HEK293T (cell line): ENCODE measurements around the gene ZNF600.
"Not testable (repeated sequence)": the region's sequence is repeated elsewhere in the genome, so short reads cannot be mapped to it uniquely, and the experiment has no call there.

Experiments used
- CTCF ChIA-PET: fragments of 350-600 bp; formaldehyde crosslinking; extraction: SDS; loops from one replicate; lab custom pipeline; 2021; ENCODE audit warnings: antibody characterized with exemption, inconsistent platforms; lab: Yijun Ruan, JAX
- POLR2A ChIA-PET: fragments of 350-600 bp; formaldehyde crosslinking; extraction: SDS; loops from one replicate; lab custom pipeline; 2020; ENCODE audit warnings: antibody characterized with exemption, inconsistent platforms; lab: Yijun Ruan, JAX
- DNase-seq: peaks from one replicate; pipeline ENCODE4 v3.0.0; 2012; ENCODE audit warnings: mixed read lengths; ENCODE audit errors: extremely low spot score
- ARNT ChIP-seq: fragments of 450-650 bp; IDR thresholded peaks from 2 replicates; pipeline ENCODE4 v1.6.1; 2017; ENCODE audit warnings: mild to moderate bottlenecking
- BHLHE40 ChIP-seq: fragments of 450-650 bp; IDR thresholded peaks from 2 replicates; pipeline ENCODE4 v1.6.1; 2016; ENCODE audit warnings: mild to moderate bottlenecking, moderate library complexity, borderline replicate concordance
- CTBP1 ChIP-seq: fragments of 450-650 bp; IDR thresholded peaks from 2 replicates; pipeline ENCODE4 v1.6.1; 2016; ENCODE audit warnings: borderline replicate concordance
- ELF4 ChIP-seq: fragments of 450-650 bp; IDR thresholded peaks from 2 replicates; pipeline ENCODE4 v1.6.1; 2017; ENCODE audit warnings: antibody characterized with exemption
- FOXA1 ChIP-seq: fragments of 450-650 bp; IDR thresholded peaks from 2 replicates; pipeline ENCODE4 v1.6.1; 2016; ENCODE audit warnings: mild to moderate bottlenecking
- FOXK2 ChIP-seq: fragments of 450-650 bp; IDR thresholded peaks from 2 replicates; pipeline ENCODE4 v1.6.1; 2016; ENCODE audit warnings: mild to moderate bottlenecking
- FOXM1 ChIP-seq: fragments of 450-650 bp; IDR thresholded peaks from 2 replicates; pipeline ENCODE4 v1.6.1; 2017; ENCODE audit warnings: mild to moderate bottlenecking, borderline replicate concordance
- HDGF ChIP-seq: fragments of 450-650 bp; IDR thresholded peaks from 2 replicates; pipeline ENCODE4 v1.6.1; 2017; ENCODE audit warnings: antibody characterized with exemption, borderline replicate concordance
- L3MBTL2 ChIP-seq: fragments of 450-650 bp; conservative IDR thresholded peaks from 2 replicates; pipeline ENCODE4 v1.6.1; 2016; ENCODE audit warnings: mild to moderate bottlenecking
- LEF1 ChIP-seq: fragments of 450-650 bp; IDR thresholded peaks from 2 replicates; pipeline ENCODE4 v1.6.1; 2017; ENCODE audit warnings: mild to moderate bottlenecking, borderline replicate concordance
- NFRKB ChIP-seq: fragments of 450-650 bp; IDR thresholded peaks from 2 replicates; pipeline ENCODE4 v1.6.1; 2016; ENCODE audit warnings: mild to moderate bottlenecking, moderate library complexity
- PKNOX1 ChIP-seq: fragments of 450-650 bp; IDR thresholded peaks from 2 replicates; pipeline ENCODE4 v1.6.1; 2016
- SP1 ChIP-seq: fragments of 450-650 bp; IDR thresholded peaks from 2 replicates; pipeline ENCODE4 v1.6.1; 2017
- SUZ12 ChIP-seq: fragments of 450-650 bp; IDR thresholded peaks from 2 replicates; pipeline ENCODE4 v1.6.1; 2016; ENCODE audit warnings: mild to moderate bottlenecking
- TARDBP ChIP-seq: fragments of 450-650 bp; IDR thresholded peaks from 2 replicates; pipeline ENCODE4 v1.6.1; 2016
- ZNF384 ChIP-seq: fragments of 450-650 bp; IDR thresholded peaks from 2 replicates; pipeline ENCODE4 v1.6.1; 2016

ZNF600 gene

GRCh38 chr19:52809801-52810200, 23.2 kb upstream of the ZNF600 start:
- POLR2A ChIA-PET: no interaction called here
- no peak for DNase-seq
- no peak for TF ChIP-seq ZNF384
- TF ChIP-seq PKNOX1: no peak
- TF ChIP-seq FOXK2: no peak
- no peak for TF ChIP-seq HDGF
- TF ChIP-seq ARNT: no peak
- no peak for TF ChIP-seq FOXA1
- TF ChIP-seq FOXM1: no peak
- no peak for TF ChIP-seq SUZ12
- no peak for TF ChIP-seq NFRKB
- no peak for TF ChIP-seq BHLHE40
- CTCF ChIA-PET: interaction anchor here (0.6 kb wide), 1 partner anchor 14 kb away, joined by 4 read pairs; no protein-coding TSS in a partner anchor

GRCh38 chr19:52799950-52800640, 13.5 kb upstream of the ZNF600 start:
- DNase-seq, POLR2A ChIA-PET, CTCF ChIA-PET: not testable (repeated sequence)

GRCh38 chr19:52789440-52789839, 2.8 kb upstream of the ZNF600 start:
- TF ChIP-seq SUZ12 (no peak), TARDBP (no peak), CTBP1 (no peak), BHLHE40 (no peak), PKNOX1 (no peak), FOXA1 (no peak), HDGF (no peak), FOXK2 (no peak), ARNT (no peak), SP1 (no peak), ZNF384 (no peak), ELF4 (no peak), L3MBTL2 (no peak), NFRKB (no peak), LEF1 (no peak), FOXM1 (no peak)
- CTCF ChIA-PET: no interaction called here
- no peak for DNase-seq
- POLR2A ChIA-PET: no interaction called here

- DNase-seq: no peak
- TF ChIP-seq ELF4 (no peak), BHLHE40 (no peak), LEF1 (no peak), SP1 (no peak), NFRKB (no peak), FOXM1 (no peak), CTBP1 (no peak), TARDBP (no peak), L3MBTL2 (no peak), ZNF384 (no peak), ARNT (no peak), PKNOX1 (no peak), HDGF (no peak)
- CTCF ChIA-PET: no interaction called here
- POLR2A ChIA-PET: no interaction called here
Observed at GRCh38 chr19:52786078-52786463, 520 bp downstream of the ZNF600 start.

GRCh38 chr19:52785506-52785905, 1.1 kb downstream of the ZNF600 start:
- CTCF ChIA-PET: no interaction called here

GRCh38 chr19:52782864-52783263, 3.7 kb downstream of the ZNF600 start:
- POLR2A ChIA-PET, CTCF ChIA-PET, DNase-seq: not testable (repeated sequence)

More at GRCh38 chr19:52785506-52785905, 1.1 kb downstream of the ZNF600 start:
- DNase-seq: no peak
- POLR2A ChIA-PET: no interaction called here
- no peak for TF ChIP-seq BHLHE40
- TF ChIP-seq LEF1: no peak
- TF ChIP-seq TARDBP: no peak
- no peak for TF ChIP-seq ELF4
- no peak for TF ChIP-seq ARNT
- no peak for TF ChIP-seq FOXK2
- TF ChIP-seq NFRKB: no peak
- no peak for TF ChIP-seq HDGF
- no peak for TF ChIP-seq SP1

GRCh38 chr19:52778811-52779210, 7.8 kb downstream of the ZNF600 start:
- TF ChIP-seq FOXK2 (no peak), TARDBP (no peak), FOXA1 (no peak), NFRKB (no peak), BHLHE40 (no peak), LEF1 (no peak), ZNF384 (no peak), L3MBTL2 (no peak), HDGF (no peak), SUZ12 (no peak), ARNT (no peak), PKNOX1 (no peak), FOXM1 (no peak), SP1 (no peak), CTBP1 (no peak)
- DNase-seq: no peak
- POLR2A ChIA-PET: interaction anchor here (0.6 kb wide), 1 partner anchor 134 kb away, joined by 3 read pairs; no protein-coding TSS in a partner anchor
- CTCF ChIA-PET: no interaction called here

- DNase-seq, POLR2A ChIA-PET, CTCF ChIA-PET: not testable (repeated sequence)
Observed at GRCh38 chr19:52756447-52756846, 30.1 kb downstream of the ZNF600 start.
